ENCODE data around the gene PLAAT4. TPM values are rescaled to one million over a fixed set of nuclear protein-coding genes. Genes with fewer than 3 reads are reported as not detected.

Gene PLAAT4
- total RNA-seq, 1 donor from 2014 or later: not detected

- no peak overlapping the region for H3K4me3 Mint-ChIP-seq (ENCODE audit: unreplicated experiment)
- peaks cover 5% of the 10 kb centered on the region for H3K4me1 Mint-ChIP-seq (ENCODE audit: low read depth, unreplicated experiment)
- peaks cover 9% of the 10 kb centered on the region for H3K27me3 Mint-ChIP-seq (ENCODE audit: unreplicated experiment)
- no peak overlapping the region for H3K27ac Mint-ChIP-seq (ENCODE audit: unreplicated experiment)
- TF ChIP-seq, protein P1, sequence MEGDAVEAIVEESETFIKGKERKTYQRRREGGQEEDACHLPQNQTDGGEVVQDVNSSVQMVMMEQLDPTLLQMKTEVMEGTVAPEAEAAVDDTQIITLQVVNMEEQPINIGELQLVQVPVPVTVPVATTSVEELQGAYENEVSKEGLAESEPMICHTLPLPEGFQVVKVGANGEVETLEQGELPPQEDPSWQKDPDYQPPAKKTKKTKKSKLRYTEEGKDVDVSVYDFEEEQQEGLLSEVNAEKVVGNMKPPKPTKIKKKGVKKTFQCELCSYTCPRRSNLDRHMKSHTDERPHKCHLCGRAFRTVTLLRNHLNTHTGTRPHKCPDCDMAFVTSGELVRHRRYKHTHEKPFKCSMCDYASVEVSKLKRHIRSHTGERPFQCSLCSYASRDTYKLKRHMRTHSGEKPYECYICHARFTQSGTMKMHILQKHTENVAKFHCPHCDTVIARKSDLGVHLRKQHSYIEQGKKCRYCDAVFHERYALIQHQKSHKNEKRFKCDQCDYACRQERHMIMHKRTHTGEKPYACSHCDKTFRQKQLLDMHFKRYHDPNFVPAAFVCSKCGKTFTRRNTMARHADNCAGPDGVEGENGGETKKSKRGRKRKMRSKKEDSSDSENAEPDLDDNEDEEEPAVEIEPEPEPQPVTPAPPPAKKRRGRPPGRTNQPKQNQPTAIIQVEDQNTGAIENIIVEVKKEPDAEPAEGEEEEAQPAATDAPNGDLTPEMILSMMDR (IDR thresholded peaks at IDR 0.05; ENCODE audit: partially characterized antibody, unreplicated experiment): no peak
- no peak for DNase-seq
- H3K9me3 Mint-ChIP-seq (ENCODE audit: unreplicated experiment): peaks cover 2% of the 10 kb centered on the region
- H3K36me3 Mint-ChIP-seq (ENCODE audit: unreplicated experiment): peaks cover 4% of the 10 kb centered on the region
Observed at GRCh38 chr11:63564056-63564774, 27.6 kb downstream of the PLAAT4 start.

DNA sequence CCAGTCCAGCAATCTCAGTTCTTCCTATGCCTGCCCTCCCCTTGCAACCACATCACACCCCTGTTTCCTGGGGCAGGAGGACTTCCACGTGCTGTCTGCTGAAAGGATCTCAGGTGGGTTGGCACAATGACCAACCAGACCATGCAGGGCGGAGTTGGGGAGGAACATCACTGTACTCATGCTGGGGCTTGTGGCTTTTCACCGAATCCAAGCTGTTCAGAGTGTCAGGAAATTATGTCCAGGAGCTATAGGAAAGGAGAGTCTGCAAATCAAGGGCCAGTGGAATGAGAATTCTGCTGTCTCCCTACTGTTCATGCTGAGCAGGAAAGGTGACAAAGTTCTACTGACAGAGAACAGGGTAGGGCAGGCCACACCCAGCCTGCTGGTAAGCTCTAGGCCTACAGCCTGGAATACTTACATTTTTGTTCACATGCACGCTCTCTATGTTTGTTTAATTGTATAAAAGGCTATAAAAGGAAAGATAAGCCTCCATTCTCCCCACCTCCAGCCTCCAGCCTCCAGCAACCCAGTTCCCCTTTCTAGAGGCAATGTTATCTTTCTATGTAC, 28.3 kb downstream of the PLAAT4 start:
- DNase-seq: no peak
- Mint-ChIP-seq H3K27ac (ENCODE audit: unreplicated experiment) (no peak overlapping the region), H3K27me3 (ENCODE audit: unreplicated experiment) (peaks cover 9% of the 10 kb centered on the region), H3K9me3 (ENCODE audit: unreplicated experiment) (peaks cover 2% of the 10 kb centered on the region), H3K4me1 (ENCODE audit: low read depth, unreplicated experiment) (peaks cover 5% of the 10 kb centered on the region), H3K4me3 (ENCODE audit: unreplicated experiment) (no peak overlapping the region), H3K36me3 (ENCODE audit: unreplicated experiment) (peaks cover 4% of the 10 kb centered on the region)
- TF ChIP-seq, protein P1 (IDR thresholded peaks at IDR 0.05; ENCODE audit: partially characterized antibody, unreplicated experiment): no peak

GRCh38 chr11:63567044-63567840, 30.6 kb downstream of the PLAAT4 start:
- DNase-seq: no peak
- H3K36me3 Mint-ChIP-seq (ENCODE audit: unreplicated experiment): peaks cover 4% of the 10 kb centered on the region
- H3K4me3 Mint-ChIP-seq (ENCODE audit: unreplicated experiment): no peak overlapping the region
- TF ChIP-seq, protein P1 (IDR thresholded peaks at IDR 0.05; ENCODE audit: partially characterized antibody, unreplicated experiment): no peak
- peaks cover 2% of the 10 kb centered on the region for H3K9me3 Mint-ChIP-seq (ENCODE audit: unreplicated experiment)
- peaks cover 5% of the 10 kb centered on the region for H3K4me1 Mint-ChIP-seq (ENCODE audit: low read depth, unreplicated experiment)
- no peak overlapping the region for H3K27ac Mint-ChIP-seq (ENCODE audit: unreplicated experiment)
- H3K27me3 Mint-ChIP-seq (ENCODE audit: unreplicated experiment): peaks cover 12% of the 10 kb centered on the region

DNA sequence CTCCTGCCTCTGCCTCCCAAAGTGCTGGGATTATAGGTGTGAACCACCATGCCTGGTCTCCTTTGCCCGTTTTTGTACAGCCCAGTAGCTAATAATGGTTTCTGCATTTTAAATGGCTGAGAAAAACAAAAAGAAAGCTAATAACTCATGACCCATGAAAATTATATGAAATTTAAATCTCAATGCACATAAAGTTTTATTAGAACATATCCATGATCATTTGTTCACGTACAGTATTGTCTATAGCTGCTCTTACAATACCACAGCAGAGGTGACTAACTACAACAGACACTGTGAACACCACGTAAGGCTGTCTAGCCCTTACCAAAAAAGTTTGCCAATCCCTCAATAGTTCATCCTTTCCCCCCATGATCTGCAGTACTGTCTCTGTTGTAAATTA, 33.0 kb downstream of the PLAAT4 start:
- no peak overlapping the region for H3K27ac Mint-ChIP-seq (ENCODE audit: unreplicated experiment)
- H3K9me3 Mint-ChIP-seq (ENCODE audit: unreplicated experiment): peaks cover 2% of the 10 kb centered on the region
- no peak for DNase-seq
- TF ChIP-seq, protein P1 (IDR thresholded peaks at IDR 0.05; ENCODE audit: partially characterized antibody, unreplicated experiment): no peak
- peaks cover 4% of the 10 kb centered on the region for H3K36me3 Mint-ChIP-seq (ENCODE audit: unreplicated experiment)
- H3K4me1 Mint-ChIP-seq (ENCODE audit: low read depth, unreplicated experiment): peaks cover 5% of the 10 kb centered on the region
- H3K4me3 Mint-ChIP-seq (ENCODE audit: unreplicated experiment): no peak overlapping the region
- peaks cover 8% of the 10 kb centered on the region for H3K27me3 Mint-ChIP-seq (ENCODE audit: unreplicated experiment)

Data from glutamatergic neuron (in vitro differentiated cells).